HepG2 (cell line): ENCODE data around the gene SCARF1. TPM values are rescaled to one million over a fixed set of nuclear protein-coding genes. Genes with fewer than 3 reads are reported as not detected.

Experiments used
- CBX5 ChIP-seq: sonication (generic); formaldehyde crosslinking; IDR thresholded peaks from 2 replicates; pipeline ENCODE4 v1.4.0; 2020; ENCODE audit warnings: missing genetic modification reagents, borderline replicate concordance
- CERS6 ChIP-seq: sonication (generic); formaldehyde crosslinking; IDR thresholded peaks from 2 replicates; pipeline ENCODE4 v1.5.0; 2020; ENCODE audit warnings: missing genetic modification reagents
- GATAD1 ChIP-seq: IDR thresholded peaks from 2 replicates; pipeline ENCODE4 v1.6.1; 2016; ENCODE audit warnings: missing genetic modification reagents, missing compliant biosample characterization
- HIVEP1 ChIP-seq: sonication (generic); formaldehyde crosslinking; IDR thresholded peaks from 2 replicates; pipeline ENCODE4 v1.4.0; 2020; ENCODE audit warnings: mild to moderate bottlenecking, missing genetic modification reagents
- HNRNPH1 ChIP-seq: fragments of 200-400 bp; formaldehyde crosslinking; optimal IDR thresholded peaks from 2 replicates; pipeline ENCODE3; 2017; ENCODE audit warnings: mild to moderate bottlenecking, low read depth, low read length
- KDM1A ChIP-seq: IDR thresholded peaks from 2 replicates; pipeline ENCODE4 v1.6.1; 2016; ENCODE audit warnings: missing compliant biosample characterization
- KLF12 ChIP-seq: sonication (generic); formaldehyde crosslinking; IDR thresholded peaks from 2 replicates; pipeline ENCODE4 v1.4.0; 2020; ENCODE audit warnings: missing genetic modification reagents, borderline replicate concordance
- PHF5A ChIP-seq: IDR thresholded peaks from one replicate; pipeline ENCODE4 v1.6.1; 2018; ENCODE audit warnings: low read depth, missing genetic modification reagents; ENCODE audit not compliant: unreplicated experiment
- PRPF4 ChIP-seq: fragments of 200-400 bp; formaldehyde crosslinking; IDR thresholded peaks from 2 replicates; pipeline ENCODE4 v1.6.1; 2016; ENCODE audit warnings: low read length, low read depth; ENCODE audit not compliant: poor library complexity, severe bottlenecking
- REPIN1 ChIP-seq: sonication (generic); formaldehyde crosslinking; IDR thresholded peaks from 2 replicates; pipeline ENCODE4 v1.8.0; 2022; ENCODE audit warnings: missing genetic modification reagents, low read depth, mild to moderate bottlenecking, borderline replicate concordance
- SAFB2 ChIP-seq: sonication (generic); formaldehyde crosslinking; IDR thresholded peaks from 2 replicates; pipeline ENCODE4 v1.5.1; 2020; ENCODE audit warnings: missing genetic modification reagents, low read depth, mild to moderate bottlenecking, borderline replicate concordance
- SMARCE1 ChIP-seq: fragments of 450-650 bp; IDR thresholded peaks from 2 replicates; pipeline ENCODE4 v1.6.1; 2017; ENCODE audit warnings: borderline replicate concordance
- SOX5 ChIP-seq: IDR thresholded peaks from 2 replicates; pipeline ENCODE4 v1.6.1; 2016; ENCODE audit warnings: borderline replicate concordance
- TFDP1 ChIP-seq: IDR thresholded peaks from 2 replicates; pipeline ENCODE4 v1.6.1; 2016; ENCODE audit warnings: missing compliant biosample characterization, missing genetic modification reagents, borderline replicate concordance
- UBTF ChIP-seq: sonication (generic); formaldehyde crosslinking; IDR thresholded peaks from 2 replicates; pipeline ENCODE4 v1.4.0; 2020; ENCODE audit warnings: mild to moderate bottlenecking, missing genetic modification reagents
- ZBTB46 ChIP-seq: sonication (generic); formaldehyde crosslinking; IDR thresholded peaks from 2 replicates; pipeline ENCODE4 v1.4.0; 2020; ENCODE audit warnings: mild to moderate bottlenecking, missing genetic modification reagents, borderline replicate concordance
- ZNF335 ChIP-seq: sonication (generic); formaldehyde crosslinking; IDR thresholded peaks from 2 replicates; pipeline ENCODE4 v1.4.0; 2020; ENCODE audit warnings: missing genetic modification reagents
- ZNF343 ChIP-seq: sonication (generic); formaldehyde crosslinking; IDR thresholded peaks from 2 replicates; pipeline ENCODE4 v1.4.0; 2020; ENCODE audit warnings: mild to moderate bottlenecking, missing genetic modification reagents
- ZNF496 ChIP-seq: sonication (generic); formaldehyde crosslinking; IDR thresholded peaks from 2 replicates; pipeline ENCODE4 v1.8.1; 2023; ENCODE audit warnings: mild to moderate bottlenecking, moderate library complexity, missing genetic modification reagents; ENCODE audit not compliant: insufficient replicate concordance
- ZNF503 ChIP-seq: sonication (generic); formaldehyde crosslinking; IDR thresholded peaks from 2 replicates; pipeline ENCODE4 v1.4.0; 2020; ENCODE audit warnings: missing genetic modification reagents
- ZNF543 ChIP-seq: sonication (generic); formaldehyde crosslinking; IDR thresholded peaks from 2 replicates; pipeline ENCODE4 v1.4.0; 2020; ENCODE audit warnings: mild to moderate bottlenecking, missing genetic modification reagents
- ZNF746 ChIP-seq: sonication (generic); formaldehyde crosslinking; IDR thresholded peaks from 2 replicates; pipeline ENCODE4 v1.8.0; 2022; ENCODE audit warnings: mild to moderate bottlenecking, missing genetic modification reagents
- ZNF83 ChIP-seq: sonication (generic); formaldehyde crosslinking; IDR thresholded peaks from 2 replicates; pipeline ENCODE4 v1.4.0; 2020; ENCODE audit warnings: missing genetic modification reagents, mild to moderate bottlenecking, borderline replicate concordance
- polyA plus RNA-seq, 8 experiments: library from polyadenylated mRNA; depleted of rRNA in 3 of 8; stranded (reverse) in 7 of 8; unstranded in 1 of 8; fragments of >200 nt; fragmentation: Illumina TruSeq in 4 of 8; extraction: Trizol in 4 of 8; gene quantifications; 2 replicates each; pipeline versions ENCODE4 v1.2.1 to v1.2.3, GENCODE V29; 2011 to 2016; ENCODE audit warnings: low read depth in 4 of 8, missing spikeins in 1 of 8, mixed read lengths in 1 of 8; ENCODE audit not compliant: insufficient read depth in 1 of 8
- total RNA-seq, 5 experiments: library from RNA; depleted of rRNA; stranded (reverse); fragments of >200 nt; fragmentation: Illumina TruSeq; extraction: Trizol; gene quantifications; 2 replicates each; pipeline ENCODE4 v1.2.3, GENCODE V29; 2016; ENCODE audit warnings: low read depth in 1 of 5

Gene SCARF1
- total and polyA plus RNA-seq, 2 of the 13 experiments (the other 11 are each of a cell fraction or from before 2014, with no cell fraction given), result 0.24 to 0.71 TPM

- no peak for TF ChIP-seq ZNF746 (CRISPR knock-in tag)
- TF ChIP-seq ZNF343 (CRISPR knock-in tag), result no peak
- TF ChIP-seq SOX5 (CRISPR knock-in tag), result peak; percentile 27; the same call in 1 of the 2 replicates
- TF ChIP-seq REPIN1 (CRISPR knock-in tag), result no peak
- no peak for TF ChIP-seq SMARCE1
- no peak for TF ChIP-seq HNRNPH1
- TF ChIP-seq SAFB2, result no peak
- no peak for TF ChIP-seq GATAD1
- TF ChIP-seq CERS6 (CRISPR knock-in tag), result no peak
- no peak for TF ChIP-seq ZNF83 (CRISPR knock-in tag)
- TF ChIP-seq UBTF (CRISPR knock-in tag), result no peak
- peak; percentile 63; the same call in 1 of the 2 replicates for TF ChIP-seq ZNF543 (CRISPR knock-in tag)
- peak; percentile 58; the same call in 1 of the 2 replicates for TF ChIP-seq TFDP1 (CRISPR knock-in tag)
- no peak for TF ChIP-seq ZBTB46 (CRISPR knock-in tag)
- no peak for TF ChIP-seq KDM1A
- no peak; the same call in none of the 2 replicates for TF ChIP-seq HIVEP1 (CRISPR knock-in tag)
- TF ChIP-seq ZNF496, result no peak
- no peak for TF ChIP-seq ZNF503
- no peak for TF ChIP-seq KLF12 (CRISPR knock-in tag)
- no peak for TF ChIP-seq PRPF4
- no peak for TF ChIP-seq CBX5 (CRISPR knock-in tag)
- no peak for TF ChIP-seq ZNF335 (CRISPR knock-in tag)
- no peak for TF ChIP-seq PHF5A (CRISPR knock-in tag)
Measured at GRCh38 chr17:1606352-1606985, 39.1 kb downstream of the SCARF1 start (continued).
